Stimulated activated naive CD4-positive, alpha-beta T cell (primary cell): ENCODE results near the gene SKP2.
"Not testable (repeated sequence)": the region's sequence is repeated elsewhere in the genome, so short reads cannot be mapped to it uniquely, and the experiment has no call there.

Experiments
- DNase-seq, 6 experiments: peaks; one replicate each; lab custom pipeline; 2025; lab: John Stamatoyannopoulos, UW

The SKP2 gene

DNA sequence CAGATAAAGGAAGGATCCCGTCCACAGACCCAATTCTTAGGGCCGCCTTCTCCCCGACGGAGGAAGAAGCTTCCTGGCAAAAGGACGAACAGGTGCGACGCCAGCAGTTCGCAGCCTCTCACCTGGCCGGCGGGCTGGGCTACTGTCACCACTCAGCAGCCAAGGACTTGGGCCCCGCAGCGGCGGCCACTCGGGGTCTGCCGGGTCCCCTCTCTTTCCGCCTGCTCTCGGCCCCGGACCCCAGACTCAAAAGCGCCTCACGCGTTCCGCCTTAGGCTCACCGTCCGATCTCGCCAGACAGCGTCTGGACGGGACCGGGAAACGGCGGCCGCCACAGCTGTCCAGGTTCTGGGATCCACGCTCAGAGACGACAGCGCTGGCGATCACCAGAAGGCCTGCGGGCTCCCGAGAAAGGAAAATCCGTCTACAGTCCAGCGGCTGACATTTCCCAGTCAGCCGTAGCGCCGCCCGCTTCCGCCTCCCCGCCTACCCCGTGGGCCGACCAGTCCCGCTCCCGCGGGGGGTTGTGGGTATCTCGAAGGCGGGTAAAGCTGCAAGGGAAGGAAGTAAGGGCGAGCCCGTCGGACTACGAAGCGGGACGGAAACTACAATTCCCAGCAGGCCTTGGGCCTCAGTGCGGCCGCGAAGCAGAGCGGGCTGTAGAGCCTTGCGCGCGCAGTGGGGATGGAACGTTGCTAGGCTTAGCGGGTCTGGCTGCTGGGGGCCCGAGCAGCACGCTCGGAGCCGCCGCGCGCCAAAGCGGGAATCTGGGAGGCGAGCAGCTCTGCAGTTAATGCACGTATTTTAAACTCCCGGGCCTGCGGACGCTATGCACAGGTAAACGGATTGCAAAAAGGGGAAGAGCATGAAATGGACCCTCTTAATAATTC, at the start of gene SKP2, which contains the start of gene LMBRD2:
Gene SKP2, plus strand, starts transcription at position 678 of the 890 bp plus-strand sequence. Its CDS starts 152 bp downstream, at position 830.
Gene LMBRD2, minus strand, starts transcription at position 454 of the 890 bp plus-strand sequence. CDS start 8,538 bp downstream, outside the sequence.
- DNase-seq = peak; percentile 94 to 97 (median 96)

GRCh38 chr5:36105819-36106218, 46.1 kb upstream of the SKP2 start:
- DNase-seq = no peak

DNA sequence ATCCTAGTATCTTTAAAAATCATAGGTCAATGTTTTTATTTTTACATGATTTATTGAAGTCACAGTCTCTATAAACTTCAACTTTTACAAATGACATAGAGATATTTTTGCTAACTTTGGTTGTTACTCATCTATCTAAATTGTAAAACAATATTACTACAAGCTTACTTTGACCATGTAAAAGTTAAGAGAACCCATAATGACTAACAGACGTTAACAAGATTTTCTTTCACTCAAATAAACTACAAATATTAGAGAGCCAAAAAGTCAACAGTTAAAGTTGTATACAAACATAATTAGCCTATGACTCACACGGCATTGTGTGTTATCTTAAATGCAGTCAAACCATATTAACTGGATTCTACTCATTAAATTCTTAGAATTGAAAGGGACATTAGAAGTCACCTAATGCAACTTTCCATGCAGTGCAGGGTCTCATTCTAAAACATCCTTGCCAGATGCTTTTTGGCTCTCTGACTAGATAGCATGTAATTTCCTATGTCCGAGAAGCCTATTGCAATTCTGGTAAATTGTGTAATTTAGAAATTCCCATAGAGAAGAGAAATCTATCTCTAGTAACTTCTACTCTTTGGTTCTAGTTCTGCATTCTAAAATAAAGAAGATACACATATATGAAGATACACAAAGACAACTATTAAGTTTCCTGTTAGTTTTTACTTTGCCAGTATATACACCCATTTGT, 43.0 kb upstream of the SKP2 start:
- no peak for DNase-seq

DNA sequence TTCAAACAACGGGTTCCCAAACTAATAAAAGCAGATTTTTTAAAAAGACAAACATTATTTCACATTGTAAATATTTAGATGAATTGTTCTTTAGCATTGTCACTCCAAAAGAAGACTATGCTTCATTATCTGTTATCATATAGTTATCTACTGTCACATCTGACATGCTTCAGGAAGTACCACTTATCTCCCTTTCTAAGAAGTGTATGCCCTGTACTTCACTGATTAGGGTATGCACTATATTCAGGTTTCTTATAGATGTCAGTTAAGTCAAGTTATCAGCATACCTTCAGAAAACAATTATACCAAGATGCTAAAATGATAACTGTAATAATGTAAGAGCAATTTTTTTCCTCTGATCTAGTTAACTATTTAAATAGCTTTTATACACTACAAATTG, 40.7 kb upstream of the SKP2 start:
- no peak for DNase-seq

DNA sequence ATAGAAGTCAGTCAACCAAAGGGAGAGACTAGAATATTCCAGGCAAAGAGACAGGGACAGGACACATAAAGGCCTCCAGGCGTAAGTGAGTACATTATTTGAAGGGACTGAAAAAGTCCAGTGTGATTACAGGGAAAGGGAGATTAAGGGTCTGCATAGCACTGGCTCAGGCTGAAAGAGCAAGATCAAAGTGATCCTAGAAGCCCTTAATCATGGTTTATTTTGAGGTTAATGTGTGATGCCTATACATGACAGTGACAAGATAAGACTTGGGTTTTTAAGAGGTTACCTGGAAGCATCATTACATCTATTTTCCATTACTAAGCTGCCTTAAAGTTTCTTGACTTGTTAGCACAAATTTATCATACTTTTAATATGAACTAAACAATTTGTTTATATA, 26.0 kb upstream of the SKP2 start:
- no peak for DNase-seq

DNA sequence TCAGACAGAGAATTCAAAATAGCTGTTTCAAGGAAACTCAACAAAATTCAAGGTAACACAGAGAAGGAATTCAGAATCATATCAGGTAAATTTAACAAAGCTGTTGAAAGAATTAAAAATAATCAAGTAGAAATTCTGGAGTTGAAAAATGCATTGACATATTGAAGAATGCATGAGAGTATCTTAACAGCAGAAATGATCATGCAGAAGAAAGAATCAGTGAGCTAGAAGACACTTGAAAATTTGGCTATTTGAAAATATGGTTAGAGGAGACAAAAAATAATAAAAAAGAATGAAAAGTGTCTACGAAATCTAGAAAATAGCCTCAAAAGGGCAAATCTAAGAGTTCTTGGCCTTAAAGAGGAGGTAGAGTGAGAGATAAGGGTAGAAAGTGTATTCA, 23.1 kb upstream of the SKP2 start:
- no peak for DNase-seq

DNA sequence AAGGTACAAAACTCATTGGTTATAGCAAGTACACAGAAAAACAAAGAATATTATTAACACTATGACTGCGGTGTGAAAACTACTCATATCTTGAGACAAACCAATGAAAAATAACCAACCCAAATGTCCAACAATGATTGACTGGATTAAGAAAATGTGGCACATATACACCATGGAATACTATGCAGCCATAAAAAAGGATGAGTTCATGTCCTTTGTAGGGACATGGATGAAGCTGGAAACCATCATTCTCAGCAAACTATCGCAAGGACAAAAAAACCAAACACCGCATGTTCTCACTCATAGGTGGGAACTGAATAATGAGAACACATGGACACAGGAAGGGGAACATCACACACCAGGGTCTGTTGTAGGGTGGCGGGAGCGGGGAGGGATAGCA, 22.2 kb upstream of the SKP2 start:
- not testable (repeated sequence) for DNase-seq

- DNase-seq = not testable (repeated sequence)
Measured at GRCh38 chr5:36133009-36133408, 18.9 kb upstream of the SKP2 start.

DNA sequence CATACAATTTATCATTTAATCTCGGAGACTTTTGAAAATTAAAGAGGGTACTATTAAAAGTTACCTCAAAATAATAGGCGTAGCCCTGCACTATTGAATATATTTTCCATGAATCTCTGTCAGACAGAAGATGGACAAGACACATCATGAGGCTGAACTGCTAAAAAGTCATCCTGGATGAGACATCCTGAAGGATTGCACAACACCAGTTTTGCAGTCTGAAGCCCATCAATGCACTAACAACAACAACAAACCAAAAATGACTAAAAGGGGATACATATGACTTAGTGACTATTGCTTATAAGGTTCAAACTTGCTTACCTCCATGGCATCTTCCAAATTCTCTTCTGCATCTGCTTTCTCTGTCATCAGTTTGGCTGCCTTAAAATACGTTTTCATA, 15.9 kb upstream of the SKP2 start:
- DNase-seq = no peak

- no peak for DNase-seq
Measured at GRCh38 chr5:36136581-36136980, 15.3 kb upstream of the SKP2 start.

GRCh38 chr5:36138900-36139683, 12.8 kb upstream of the SKP2 start:
- DNase-seq = no peak

DNA sequence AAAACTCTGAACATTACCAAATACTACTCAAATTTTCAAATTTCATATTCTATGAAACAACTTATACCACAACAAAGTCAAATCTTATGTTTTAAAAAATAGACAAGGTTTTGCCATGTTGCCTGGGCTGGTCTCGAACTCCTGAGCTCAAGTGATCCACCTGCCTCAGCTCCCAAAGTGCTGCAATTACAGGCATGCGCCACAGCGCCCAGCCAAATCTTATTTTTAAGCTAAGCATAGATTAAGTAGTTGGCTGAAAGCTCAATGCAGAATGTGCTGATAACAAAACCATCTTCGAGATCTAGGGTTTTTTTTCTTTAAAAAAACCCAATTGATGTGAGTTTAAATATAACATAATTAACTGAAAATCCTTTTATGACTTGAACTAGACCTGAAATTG, 6.6 kb upstream of the SKP2 start:
- no peak for DNase-seq

DNA sequence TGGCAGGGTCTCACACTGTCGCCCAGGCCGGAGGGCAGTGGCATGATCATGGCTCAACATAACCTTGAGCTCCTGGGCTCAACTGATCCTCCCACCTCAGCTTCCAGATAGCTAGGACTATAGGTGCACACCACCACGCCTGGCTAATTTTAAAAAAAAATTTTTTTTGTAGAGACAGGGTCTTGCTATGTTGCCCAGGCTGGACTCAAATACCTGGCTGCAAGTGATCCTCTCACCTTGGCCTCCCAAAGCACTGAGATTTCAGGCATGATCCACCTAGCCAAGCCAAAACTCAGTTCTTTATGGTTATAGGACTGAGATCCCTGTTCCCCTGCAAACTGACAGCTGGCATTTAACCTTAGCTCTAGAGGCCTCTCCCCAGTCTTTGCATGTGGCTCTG, 5.5 kb upstream of the SKP2 start:
- no peak for DNase-seq

- no peak for DNase-seq
Measured at GRCh38 chr5:36147681-36148080, 4.2 kb upstream of the SKP2 start.

- DNase-seq = peak in 5 of 6 experiments; percentile 7 to 44 (median 21)
Measured at GRCh38 chr5:36150676-36151433, 1.1 kb upstream of the SKP2 start.

DNA sequence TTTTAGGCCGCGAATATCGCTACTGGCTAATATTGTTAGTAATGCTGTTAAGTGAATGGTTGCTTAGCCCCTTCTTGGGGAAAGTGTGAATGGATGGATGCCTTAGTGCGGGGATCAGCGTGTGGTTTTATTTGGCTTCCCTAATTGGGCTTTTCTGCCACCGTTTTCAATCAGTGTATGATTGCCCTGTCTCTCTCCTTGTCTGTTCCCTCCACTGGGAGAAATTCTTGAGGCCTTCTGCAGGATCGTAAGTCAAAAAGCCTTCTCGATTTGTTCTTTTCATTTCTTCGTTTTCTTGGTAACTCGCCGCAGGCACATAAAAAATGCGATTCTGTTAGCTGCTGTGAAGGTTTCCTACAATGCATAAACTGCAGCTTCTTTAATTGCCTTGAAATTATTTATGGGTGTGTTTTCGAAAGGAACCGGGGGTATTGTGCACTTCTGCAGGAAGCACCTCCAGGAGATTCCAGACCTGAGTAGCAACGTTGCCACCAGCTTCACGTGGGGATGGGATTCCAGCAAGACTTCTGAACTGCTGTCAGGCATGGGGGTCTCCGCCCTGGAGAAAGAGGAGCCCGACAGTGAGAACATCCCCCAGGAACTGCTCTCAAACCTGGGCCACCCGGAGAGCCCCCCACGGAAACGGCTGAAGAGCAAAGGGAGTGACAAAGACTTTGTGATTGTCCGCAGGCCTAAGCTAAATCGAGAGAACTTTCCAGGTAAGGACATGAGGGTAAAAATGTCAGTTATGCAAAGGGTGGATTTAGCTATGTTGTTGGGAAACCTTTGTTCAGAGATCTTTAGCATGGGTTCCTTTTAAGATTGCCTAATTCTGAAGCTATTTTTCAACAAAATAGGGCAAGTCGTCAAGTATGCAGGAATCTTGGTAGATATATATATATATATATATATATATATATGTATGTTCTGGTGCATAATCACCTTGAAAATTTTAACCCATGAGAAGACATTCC, 700 bp downstream of the SKP2 start:
- DNase-seq = peak in 1 of 6 experiments; percentile 2

- no peak for DNase-seq
Measured at GRCh38 chr5:36153298-36153677, 1.4 kb downstream of the SKP2 start.

- DNase-seq = no peak
Measured at GRCh38 chr5:36153726-36154125, 1.8 kb downstream of the SKP2 start.

DNA sequence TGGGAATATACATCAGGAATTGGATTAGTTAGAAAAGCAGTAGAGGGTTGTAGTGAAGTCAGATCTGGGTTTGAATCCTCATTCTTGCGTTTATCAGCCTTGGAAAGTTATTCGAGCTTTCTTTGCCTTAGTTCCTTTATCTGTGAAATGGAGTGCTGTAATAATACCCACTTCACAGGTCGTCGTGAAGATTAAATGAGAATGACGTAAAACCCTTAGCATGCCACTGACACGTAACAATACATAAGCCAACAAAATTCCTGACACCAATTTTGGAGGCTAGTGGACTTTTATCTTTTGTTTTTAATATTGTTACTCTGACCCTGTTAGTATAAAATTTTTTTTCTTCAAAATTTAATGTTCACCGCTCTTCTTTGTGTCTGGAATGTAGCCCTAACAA, 3.4 kb downstream of the SKP2 start:
- DNase-seq = no peak

- DNase-seq = no peak
Measured at GRCh38 chr5:36156121-36156601, 4.2 kb downstream of the SKP2 start.
